Motor neuron (in vitro differentiated cells): Measurements from ENCODE around the gene ID2. TPM values are rescaled to one million over a fixed set of nuclear protein-coding genes. Genes with fewer than 3 reads are reported as not detected.

Experiments
- ATAC-seq, 8 experiments: fragments of 200-7000 bp; cut with Tn5 transposase; replicated peaks in 6 of 8; 2 replicates each; pipeline ENCODE4 v1.8.0; 2021; ENCODE audit warnings: mild to moderate bottlenecking in 8 of 8, moderate library complexity in 8 of 8
- H3K27ac ChIP-seq, 2 donors: fragments of 250-450 bp; sonication (Bioruptor Pico); 2 replicates each; pipeline ENCODE4 v1.9.0; 2021; ENCODE audit warnings: antibody characterized with exemption in 2 of 2, mild to moderate bottlenecking in 2 of 2, moderate library complexity in 1 of 2
- H3K4me1 ChIP-seq, 2 donors: fragments of 250-450 bp; sonication (Bioruptor Pico); replicated peaks in 1 of 2; 2 replicates each; pipeline ENCODE4 v1.6.1; 2021; ENCODE audit warnings: antibody characterized with exemption in 2 of 2, mild to moderate bottlenecking in 2 of 2, moderate library complexity in 1 of 2
- H3K4me3 ChIP-seq, 5 donors: fragments of 250-450 bp; sonication (Bioruptor Pico); 2 replicates each; pipeline ENCODE4 v1.9.0; 2021; ENCODE audit warnings: antibody characterized with exemption in 5 of 5, mild to moderate bottlenecking in 5 of 5, moderate library complexity in 4 of 5
- WGBS, 10 experiments: fragments of 450-650 bp; shearing (Covaris generic); methylation state at CpG; one replicate each; pipeline ENCODE4 v1.0.0; 2022; 5-methylcytosine and 5-hydroxymethylcytosine counted together
- in situ Hi-C, 9 experiments: fragments of 400-800 bp; cut with MboI; loops; one replicate each; pipeline ENCODE4 v1.15.0; 2021; ENCODE audit warnings: low sequenced_read_pairs in 9 of 9, low pct_unique_long_range_greater_than_20kb in 2 of 9; ENCODE audit not compliant: unreplicated experiment in 9 of 9
- total RNA-seq, 8 experiments: library from RNA; unstranded; fragments of 300-600 nt; gene quantifications; 2 replicates each; pipeline versions ENCODE4 v1.2.3 to v1.2.4, GENCODE V29; 2022

The ID2 gene
- total RNA-seq, 8 experiments from 2014 or later: 6.2 to 91.6 (median 38.9) TPM

- Histone ChIP-seq H3K27ac (no peak overlapping the region), H3K4me1 (peaks cover 3 to 8% of the 10 kb centered on the region in 2 donors), H3K4me3 (peak overlapping the region; percentile 59 to 90 (median 62))
- 0 to 5% (median 0%) methylated on average over 2 to 4 of the region's 50 CpGs; no CpG with 5 or more reads in 5 of the 10 experiments for WGBS, 10 experiments
- peak; percentile 10 to 51 (median 44) for ATAC-seq
- in situ Hi-C loops: loop anchor here (10.0 to 25.0 kb wide), 6 partner anchors 1249 to 1591 kb away; no protein-coding TSS in a partner anchor
Observed at GRCh38 chr2:8685697-8686358, 4.0 kb downstream of the ID2 start.

- no peaks in the 10 kb centered on the region for H3K4me1 ChIP-seq
- ATAC-seq: no peak
- no peak overlapping the region for H3K4me3 ChIP-seq
- H3K27ac ChIP-seq: no peak overlapping the region
- 70 to 100% (median 91%) methylated on average over 1 to 9 of the region's 9 CpGs; no CpG with 5 or more reads in 2 of the 10 experiments for WGBS, 10 experiments
- in situ Hi-C loops: loop anchor here in 7 of 9 experiments (25.0 kb wide), 4 partner anchors 1255 to 1580 kb away; no protein-coding TSS in a partner anchor
Observed at GRCh38 chr2:8691859-8692437, 10.1 kb downstream of the ID2 start.

DNA sequence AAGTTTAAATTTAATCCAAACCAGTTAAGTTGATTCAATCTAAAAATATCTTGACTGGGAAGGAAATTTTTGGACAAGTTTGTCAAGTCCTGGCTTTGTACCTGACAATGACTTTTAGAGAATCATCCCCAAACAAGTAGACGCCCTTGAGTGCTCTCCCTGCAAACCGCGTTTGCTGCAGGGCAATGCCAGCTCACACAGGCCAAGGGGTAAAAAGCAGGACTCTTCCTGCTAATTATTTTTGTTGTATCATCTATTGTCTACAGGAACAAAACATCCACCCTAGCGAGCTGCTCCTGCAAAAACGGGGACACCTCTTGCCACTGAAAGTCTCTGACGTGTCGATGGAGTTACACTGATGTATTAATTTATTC, 10.9 kb downstream of the ID2 start:
- Histone ChIP-seq H3K27ac (no peak overlapping the region), H3K4me1 (no peaks in the 10 kb centered on the region), H3K4me3 (no peak overlapping the region)
- in situ Hi-C loops: loop anchor here in 7 of 9 experiments (25.0 kb wide), 4 partner anchors 1255 to 1580 kb away; no protein-coding TSS in a partner anchor
- 40 to 87% (median 67%) methylated on average over 1 to 7 of the region's 7 CpGs; no CpG with 5 or more reads in 2 of the 10 experiments for WGBS, 10 experiments
- no peak for ATAC-seq

- in situ Hi-C loops: loop anchor here in 7 of 9 experiments (25.0 kb wide), 4 partner anchors 1256 to 1581 kb away; no protein-coding TSS in a partner anchor
- H3K27ac ChIP-seq: no peak overlapping the region
- WGBS, 10 experiments: 56 to 100% (median 74%) methylated on average over 1 to 13 of the region's 30 CpGs; no CpG with 5 or more reads in 3 of the 10 experiments
- no peaks in the 10 kb centered on the region for H3K4me1 ChIP-seq
- no peak overlapping the region for H3K4me3 ChIP-seq
- peak; percentile 22 to 98 (median 54) for ATAC-seq
Observed at GRCh38 chr2:8693157-8693821, 11.4 kb downstream of the ID2 start.

DNA sequence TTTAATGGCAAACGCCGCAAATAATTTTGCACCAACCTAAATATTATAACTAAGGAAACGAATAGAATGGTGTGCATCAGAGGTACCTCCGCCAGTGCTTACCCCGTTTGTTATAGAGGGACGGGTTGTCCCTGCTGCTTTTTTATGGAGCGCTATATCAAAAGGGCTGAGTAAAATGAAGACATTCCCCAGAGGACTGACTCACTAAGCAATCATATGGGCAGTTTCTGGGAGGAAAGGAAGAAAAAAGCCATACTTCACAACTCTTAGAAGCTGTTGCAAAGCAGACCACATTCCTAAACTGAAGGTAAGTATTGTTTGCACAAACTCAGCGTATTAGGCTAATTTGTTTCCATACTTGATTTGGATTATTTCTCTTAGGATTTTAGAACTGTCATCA, 12.9 kb downstream of the ID2 start:
- Histone ChIP-seq H3K27ac (no peak overlapping the region), H3K4me1 (no peaks in the 10 kb centered on the region), H3K4me3 (no peak overlapping the region)
- 66 to 96% (median 85%) methylated on average over 3 to 8 of the region's 8 CpGs for WGBS, 10 experiments
- ATAC-seq: peak in 2 of 8 experiments; percentile 24 to 35
- in situ Hi-C loops: loop anchor here in 7 of 9 experiments (25.0 kb wide), 4 partner anchors 1257 to 1582 kb away; no protein-coding TSS in a partner anchor

- in situ Hi-C loops: loop anchor here in 7 of 9 experiments (25.0 kb wide), 4 partner anchors 1260 to 1585 kb away; no protein-coding TSS in a partner anchor
- ATAC-seq: peak in 1 of 8 experiments; percentile 10
- 50 to 100% (median 83%) methylated on average over 1 to 3 of the region's 5 CpGs; no CpG with 5 or more reads in 4 of the 10 experiments for WGBS, 10 experiments
- no peaks in the 10 kb centered on the region for H3K4me1 ChIP-seq
- no peak overlapping the region for H3K27ac ChIP-seq
- no peak overlapping the region for H3K4me3 ChIP-seq
Observed at GRCh38 chr2:8697190-8697589, 15.3 kb downstream of the ID2 start.

- no peak overlapping the region for H3K4me3 ChIP-seq
- WGBS, 10 experiments: 50 to 100% (median 86%) methylated on average over 1 to 7 of the region's 7 CpGs; no CpG with 5 or more reads in 1 of the 10 experiments
- in situ Hi-C loops: loop anchor here in 7 of 9 experiments (25.0 kb wide), 4 partner anchors 1263 to 1588 kb away; no protein-coding TSS in a partner anchor
- H3K27ac ChIP-seq: no peak overlapping the region
- no peaks in the 10 kb centered on the region for H3K4me1 ChIP-seq
- ATAC-seq: no peak
Observed at GRCh38 chr2:8699839-8700238, 18.0 kb downstream of the ID2 start.

- Histone ChIP-seq H3K4me3 (no peak overlapping the region), H3K27ac (no peak overlapping the region), H3K4me1 (no peaks in the 10 kb centered on the region)
- 40 to 100% (median 77%) methylated on average over 1 to 11 of the region's 16 CpGs for WGBS, 10 experiments
- ATAC-seq: no peak
- in situ Hi-C loops: no loop called here
Observed at GRCh38 chr2:8701681-8702379, 20.0 kb downstream of the ID2 start.

DNA sequence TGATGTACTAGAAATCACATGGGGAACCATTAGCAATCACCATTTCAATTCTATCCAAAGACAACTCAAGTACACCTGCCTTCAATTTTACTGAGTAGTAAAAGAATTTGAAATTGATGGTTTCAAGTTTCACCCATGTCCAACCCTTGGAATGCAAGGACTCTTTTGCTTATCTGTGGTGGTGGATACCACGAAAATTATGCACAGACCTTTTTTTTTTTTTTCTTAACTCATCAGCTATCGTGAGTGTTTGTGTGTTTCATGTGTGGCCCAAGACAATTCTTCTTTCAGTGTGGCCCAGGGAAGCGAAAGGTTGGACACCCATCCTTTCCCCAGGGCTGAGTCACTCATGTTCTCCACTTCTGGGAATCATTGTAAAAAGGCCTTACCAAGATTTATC, 23.1 kb downstream of the ID2 start:
- ATAC-seq: no peak
- no peaks in the 10 kb centered on the region for H3K4me1 ChIP-seq
- in situ Hi-C loops: no loop called here
- H3K27ac ChIP-seq: no peak overlapping the region
- no peak overlapping the region for H3K4me3 ChIP-seq
- WGBS, 10 experiments: 0 to 100% (median 83%) methylated on average over 1 to 3 of the region's 3 CpGs

- WGBS, 10 experiments: 60 to 100% (median 86%) methylated on average over 1 to 8 of the region's 14 CpGs; no CpG with 5 or more reads in 2 of the 10 experiments
- ATAC-seq: no peak
- in situ Hi-C loops: no loop called here
- no peak overlapping the region for H3K4me3 ChIP-seq
- no peak overlapping the region for H3K27ac ChIP-seq
- H3K4me1 ChIP-seq: no peaks in the 10 kb centered on the region
Observed at GRCh38 chr2:8709611-8710010, 27.8 kb downstream of the ID2 start.

- 50 to 100% (median 85%) methylated on average over 1 to 3 of the region's 3 CpGs; no CpG with 5 or more reads in 1 of the 10 experiments for WGBS, 10 experiments
- Histone ChIP-seq H3K27ac (no peak overlapping the region), H3K4me1 (no peaks in the 10 kb centered on the region), H3K4me3 (no peak overlapping the region)
- in situ Hi-C loops: no loop called here
- ATAC-seq: peak in 2 of 8 experiments; percentile 18 to 34
Observed at GRCh38 chr2:8710951-8711350, 29.1 kb downstream of the ID2 start.

- Histone ChIP-seq H3K27ac (no peak overlapping the region), H3K4me3 (no peak overlapping the region), H3K4me1 (no peaks in the 10 kb centered on the region)
- ATAC-seq: no peak
- in situ Hi-C loops: no loop called here
- 0 to 100% (median 91%) methylated on average over 1 to 6 of the region's 7 CpGs; no CpG with 5 or more reads in 5 of the 10 experiments for WGBS, 10 experiments
Observed at GRCh38 chr2:8714283-8714682, 32.4 kb downstream of the ID2 start.
